Upper lobe of left lung (tissue), 4 donors: ENCODE results near the gene REV1.

Experiments
- POLR2A ChIP-seq, 4 donors: fragments of 450-650 bp; IDR thresholded peaks; one replicate each; pipeline ENCODE4 v1.5.1; 2016 to 2017; ENCODE audit warnings: antibody characterized with exemption in 4 of 4, mild to moderate bottlenecking in 2 of 4
- POLR2AphosphoS5 ChIP-seq, 2 donors: sonication (generic); formaldehyde crosslinking; IDR thresholded peaks; one replicate each; pipeline ENCODE4 v1.5.1; 2017; ENCODE audit warnings: antibody characterized with exemption in 2 of 2
- TF ChIP-seq, protein P1 (sequence below), 6 experiments: fragments of 450-650 bp in 4 of 6; fragments of 200-600 bp in 2 of 6; sonication (generic) in 2 of 6; IDR thresholded peaks; one replicate each; pipeline ENCODE4 v1.5.1; 2016 to 2019; ENCODE audit warnings: antibody characterized with exemption in 6 of 6

DNA sequence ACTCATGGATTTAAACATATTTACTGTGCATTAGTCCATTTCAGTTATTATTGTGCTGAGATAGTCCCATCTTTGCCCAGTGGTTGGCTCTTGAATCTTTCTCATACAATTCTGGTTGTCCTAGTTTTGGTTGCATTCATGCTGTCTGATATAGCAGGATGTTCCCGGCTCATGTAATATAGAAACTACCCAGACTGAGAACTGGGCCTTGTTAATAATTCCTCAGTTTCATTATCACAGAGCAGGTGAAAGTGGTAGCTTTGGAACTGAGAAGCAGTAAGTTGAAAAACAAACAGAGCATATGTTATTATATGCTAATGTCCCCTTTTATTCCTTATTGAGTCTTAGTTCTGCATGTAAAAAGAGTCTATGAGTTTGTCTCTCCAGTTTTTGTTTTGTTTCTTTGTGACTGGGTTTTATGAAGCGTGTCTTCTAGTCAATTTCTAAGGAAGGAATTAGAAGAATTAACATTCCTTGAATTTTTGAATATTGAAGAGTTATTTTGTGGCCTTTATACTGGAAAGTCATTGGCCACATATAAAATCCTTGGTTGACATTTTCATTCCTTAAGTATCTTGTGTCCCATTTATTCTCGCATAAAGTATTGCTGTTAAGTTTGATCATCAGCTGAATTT lies 109.3 kb downstream of the REV1 start:
- no peak for TF ChIP-seq POLR2AphosphoS5 (IDR thresholded peaks at IDR 0.05)
- TF ChIP-seq, protein P1, sequence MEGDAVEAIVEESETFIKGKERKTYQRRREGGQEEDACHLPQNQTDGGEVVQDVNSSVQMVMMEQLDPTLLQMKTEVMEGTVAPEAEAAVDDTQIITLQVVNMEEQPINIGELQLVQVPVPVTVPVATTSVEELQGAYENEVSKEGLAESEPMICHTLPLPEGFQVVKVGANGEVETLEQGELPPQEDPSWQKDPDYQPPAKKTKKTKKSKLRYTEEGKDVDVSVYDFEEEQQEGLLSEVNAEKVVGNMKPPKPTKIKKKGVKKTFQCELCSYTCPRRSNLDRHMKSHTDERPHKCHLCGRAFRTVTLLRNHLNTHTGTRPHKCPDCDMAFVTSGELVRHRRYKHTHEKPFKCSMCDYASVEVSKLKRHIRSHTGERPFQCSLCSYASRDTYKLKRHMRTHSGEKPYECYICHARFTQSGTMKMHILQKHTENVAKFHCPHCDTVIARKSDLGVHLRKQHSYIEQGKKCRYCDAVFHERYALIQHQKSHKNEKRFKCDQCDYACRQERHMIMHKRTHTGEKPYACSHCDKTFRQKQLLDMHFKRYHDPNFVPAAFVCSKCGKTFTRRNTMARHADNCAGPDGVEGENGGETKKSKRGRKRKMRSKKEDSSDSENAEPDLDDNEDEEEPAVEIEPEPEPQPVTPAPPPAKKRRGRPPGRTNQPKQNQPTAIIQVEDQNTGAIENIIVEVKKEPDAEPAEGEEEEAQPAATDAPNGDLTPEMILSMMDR (IDR thresholded peaks at IDR 0.05) = no peak
- no peak for TF ChIP-seq POLR2A (IDR thresholded peaks at IDR 0.05)
